ENCODE results near the gene CAMK2A.

GRCh38 chr5:150311015-150311692 lies 21.6 kb upstream of the CAMK2A start:
- TF ChIP-seq CTCF (IDR thresholded peaks at IDR 0.05) (no peak), POLR2AphosphoS5 (IDR thresholded peaks at IDR 0.05; ENCODE audit: low read depth, low read length) (no peak), NRF1 (IDR thresholded peaks at IDR 0.05; ENCODE audit: low read depth, low read length) (no peak), EZH2phosphoT487 (IDR thresholded peaks at IDR 0.05; ENCODE audit: borderline replicate concordance, low read depth) (no peak), GABPA (IDR thresholded peaks at IDR 0.05; ENCODE audit: low read depth) (no peak)
- TF ChIP-seq, protein P1, sequence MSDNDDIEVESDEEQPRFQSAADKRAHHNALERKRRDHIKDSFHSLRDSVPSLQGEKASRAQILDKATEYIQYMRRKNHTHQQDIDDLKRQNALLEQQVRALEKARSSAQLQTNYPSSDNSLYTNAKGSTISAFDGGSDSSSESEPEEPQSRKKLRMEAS (IDR thresholded peaks at IDR 0.05; ENCODE audit: low read depth), result no peak
